Fibroblast of pulmonary artery (primary cell): ENCODE measurements around the gene FXYD2.

Source experiments
- DNase-seq: peaks from one replicate; pipeline ENCODE4 v3.0.0-alpha.2; 2010; ENCODE audit warnings: low read depth
- H3K4me3 ChIP-seq: replicated peaks from 2 replicates; pipeline ENCODE4 v1.5.1; 2011; ENCODE audit warnings: low read depth, mild to moderate bottlenecking, control low read depth, low read length, moderate library complexity
- CTCF ChIP-seq: IDR thresholded peaks from 2 replicates; pipeline ENCODE4 v1.5.1; 2011; ENCODE audit warnings: mild to moderate bottlenecking, control low read depth, low read length, inconsistent platforms; ENCODE audit errors: missing control alignments

The FXYD2 gene

GRCh38 chr11:117824571-117825537, at the start of gene FXYD2:
Gene FXYD2 (minus strand): TSS chr11:117824744. CDS start chr11:117824678, 66 bp downstream.
- H3K4me3 ChIP-seq, result peak within 1 kb of the TSS; percentile 3

GRCh38 chr11:117873828-117874125, 49.2 kb upstream of the FXYD2 start:
- no peak for DNase-seq
- H3K4me3 ChIP-seq, result no peak overlapping the region

More at GRCh38 chr11:117824571-117825537, at the start of gene FXYD2:
- DNase-seq, result peak; percentile 81
- no peak for TF ChIP-seq CTCF

GRCh38 chr11:117872975-117873827, 48.7 kb upstream of the FXYD2 start:
- no peak for TF ChIP-seq CTCF
- DNase-seq, result no peak
- no peak overlapping the region for H3K4me3 ChIP-seq

More at GRCh38 chr11:117873828-117874125, 49.2 kb upstream of the FXYD2 start:
- no peak for TF ChIP-seq CTCF

- DNase-seq, result no peak
- TF ChIP-seq CTCF, result no peak
- H3K4me3 ChIP-seq, result no peak overlapping the region
These were observed 47.9 kb upstream of the FXYD2 start for GRCh38 chr11:117872420-117872961.

GRCh38 chr11:117871784-117872183, 47.2 kb upstream of the FXYD2 start:
- no peak for DNase-seq
- no peak for TF ChIP-seq CTCF
- no peak overlapping the region for H3K4me3 ChIP-seq

GRCh38 chr11:117871160-117871559, 46.6 kb upstream of the FXYD2 start:
- DNase-seq, result no peak
- H3K4me3 ChIP-seq, result no peak overlapping the region
- no peak for TF ChIP-seq CTCF
